GM21447 (cell line): Measurements from ENCODE around the gene NEDD8.
"Not testable (repeated sequence)": the region's sequence is repeated elsewhere in the genome, so short reads cannot be mapped to it uniquely, and the experiment has no call there.

Experiments used
- ATAC-seq: cut with Tn5 transposase; IDR thresholded peaks from one replicate; pipeline ENCODE4 v1.9.1; 2021; ENCODE audit not compliant: unreplicated experiment

The NEDD8 gene

DNA sequence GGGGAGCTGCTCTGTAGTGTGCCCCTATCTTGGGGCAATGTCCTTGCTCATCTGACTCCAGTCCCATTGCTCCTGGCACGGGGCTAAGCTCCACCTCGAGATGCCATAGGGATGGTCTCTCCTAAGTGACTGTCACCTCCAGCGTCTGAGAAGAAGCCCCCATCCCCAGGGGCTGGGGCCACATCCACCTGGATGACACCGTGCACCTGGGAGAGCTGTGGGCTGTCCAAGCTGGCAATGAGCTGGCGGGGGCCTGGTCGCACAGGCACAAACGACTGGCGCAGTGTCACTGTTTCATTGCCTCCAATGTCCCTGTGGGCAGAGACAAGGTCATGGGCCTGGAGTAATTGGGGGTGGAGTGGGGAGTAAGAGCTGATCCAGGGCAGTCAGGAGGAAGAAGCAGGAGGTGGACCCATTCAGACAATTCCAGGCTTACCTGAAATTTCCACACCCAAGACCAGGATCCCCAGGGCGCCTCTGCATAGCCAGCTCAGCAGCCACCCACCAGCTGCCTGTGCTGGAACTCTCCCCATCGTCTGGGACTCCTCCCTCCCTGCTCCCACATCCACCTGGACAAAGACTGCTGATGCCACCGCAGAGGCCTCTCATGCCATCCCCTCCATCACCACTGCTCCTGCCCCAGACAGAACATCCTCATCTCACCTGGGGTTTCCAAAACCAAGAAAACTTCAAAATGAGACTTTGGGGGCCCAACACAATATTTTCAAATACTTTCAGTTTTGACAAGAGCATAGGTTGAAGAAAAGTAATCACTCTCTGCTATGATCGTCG lies 17.3 kb upstream of the NEDD8 start:
- ATAC-seq, result no peak

DNA sequence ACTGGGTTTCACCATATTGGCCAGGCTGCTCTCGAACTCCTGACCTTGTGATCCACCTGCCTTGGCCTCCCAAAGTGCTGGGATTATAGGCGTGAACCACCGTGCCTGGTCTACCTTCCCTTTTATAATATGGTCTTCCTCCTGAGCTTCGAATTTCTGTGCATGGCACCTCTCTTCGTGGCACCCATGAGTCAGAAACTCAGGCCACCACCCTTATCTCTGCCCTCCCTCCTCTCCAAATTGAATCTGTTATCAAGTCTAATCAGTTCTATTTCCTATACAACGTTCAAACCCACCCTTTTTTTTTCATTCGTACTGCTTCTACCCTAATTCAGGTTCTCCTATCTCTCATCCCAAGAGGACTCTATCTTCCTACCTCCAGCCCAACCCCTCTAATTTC lies 15.3 kb upstream of the NEDD8 start:
- no peak for ATAC-seq

DNA sequence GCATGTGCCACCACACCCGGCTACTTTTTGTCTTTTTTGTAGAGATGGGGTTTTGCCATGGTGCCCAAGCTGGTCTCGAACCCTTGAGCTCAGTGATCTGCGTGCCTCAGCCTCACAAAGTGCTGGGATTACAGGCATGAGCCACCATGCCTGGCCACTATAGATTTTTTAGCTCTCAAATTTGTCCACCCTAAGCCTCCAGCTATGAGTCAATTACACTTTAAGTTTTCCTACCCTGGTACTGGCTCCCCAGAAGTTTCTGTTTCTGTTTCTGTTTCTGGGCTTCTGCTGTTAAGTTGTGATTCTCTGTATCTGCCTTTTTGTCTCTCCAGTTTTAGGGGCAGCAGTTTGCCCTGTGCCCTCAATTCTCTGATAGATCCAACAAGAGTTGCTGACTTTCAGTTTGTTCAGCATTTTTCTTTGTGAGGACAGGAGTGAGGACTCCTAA lies 14.6 kb upstream of the NEDD8 start:
- peak; percentile 26 for ATAC-seq

DNA sequence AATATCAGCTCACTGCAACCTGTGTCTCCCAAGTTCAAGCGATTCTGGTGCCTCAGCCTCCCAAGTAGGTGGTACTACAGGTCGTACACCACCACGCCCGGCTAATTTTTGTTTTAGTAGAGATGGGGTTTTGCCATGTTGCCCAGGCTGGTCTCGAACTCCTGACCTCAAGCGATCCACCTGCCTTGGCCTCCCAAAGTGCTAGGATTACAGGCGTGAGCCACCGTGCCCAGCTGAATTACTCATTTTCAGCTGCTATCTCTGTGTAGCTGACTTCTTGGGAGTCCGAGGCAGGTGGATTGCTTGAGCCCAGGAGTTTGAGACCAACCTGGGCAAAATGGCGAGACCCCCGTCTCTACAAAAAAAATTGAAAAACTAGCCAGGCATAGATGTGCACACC lies 13.2 kb upstream of the NEDD8 start:
- not testable (repeated sequence) for ATAC-seq

DNA sequence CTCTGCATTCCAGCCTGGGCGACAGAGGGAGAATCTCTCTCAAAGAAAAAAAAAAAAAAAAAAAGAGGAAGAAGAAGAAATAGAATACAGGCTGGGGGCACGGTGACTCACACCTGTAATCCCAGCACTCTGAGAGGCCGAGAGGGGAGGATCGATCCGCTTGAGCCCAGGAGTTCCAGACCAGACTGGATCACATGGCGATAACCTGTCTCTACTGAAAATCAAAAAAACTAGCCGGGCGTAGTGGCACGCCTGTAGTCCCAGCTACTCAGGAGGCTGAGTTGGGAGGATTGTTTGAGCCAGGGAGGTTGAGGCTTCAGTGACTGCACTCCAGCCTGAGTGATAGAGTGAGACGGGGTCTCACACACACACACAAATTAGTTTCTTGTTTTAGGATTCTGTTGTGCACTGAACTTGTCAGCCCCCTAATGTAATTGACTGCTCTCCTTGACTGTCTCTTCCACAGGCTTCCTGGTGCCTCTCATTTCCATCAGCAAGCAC lies 11.2 kb upstream of the NEDD8 start:
- no peak for ATAC-seq

DNA sequence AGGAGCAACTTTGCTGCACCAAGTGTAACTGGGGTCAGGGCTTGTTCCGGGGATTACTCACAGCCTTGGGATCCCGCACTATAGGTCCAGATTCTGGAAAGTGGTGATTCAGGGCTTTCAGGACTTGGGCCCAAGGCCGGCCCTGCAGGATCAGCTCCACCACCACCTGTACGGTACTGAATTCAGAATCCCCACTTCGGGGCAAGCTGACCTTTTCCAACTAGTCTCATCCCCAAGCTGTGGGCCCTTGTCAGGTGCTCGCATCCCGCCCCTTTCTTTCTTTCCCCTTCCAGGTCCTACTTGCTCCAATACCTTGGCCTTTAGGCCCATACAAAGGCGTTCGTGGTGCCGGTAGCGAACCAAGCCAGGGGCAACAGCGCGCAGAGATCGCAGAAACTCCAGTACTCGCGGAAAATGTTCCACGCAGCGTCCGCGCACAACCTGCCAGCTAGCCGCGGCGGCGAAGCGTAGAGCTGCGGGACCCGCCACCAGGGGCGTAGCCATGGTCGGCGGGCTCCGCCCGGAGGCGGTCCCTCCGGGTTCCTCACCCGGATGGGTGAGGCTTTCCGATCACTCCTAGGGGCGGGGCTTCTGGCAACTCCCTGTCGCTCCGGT lies 9.8 kb upstream of the NEDD8 start:
- peak; percentile 70 for ATAC-seq

DNA sequence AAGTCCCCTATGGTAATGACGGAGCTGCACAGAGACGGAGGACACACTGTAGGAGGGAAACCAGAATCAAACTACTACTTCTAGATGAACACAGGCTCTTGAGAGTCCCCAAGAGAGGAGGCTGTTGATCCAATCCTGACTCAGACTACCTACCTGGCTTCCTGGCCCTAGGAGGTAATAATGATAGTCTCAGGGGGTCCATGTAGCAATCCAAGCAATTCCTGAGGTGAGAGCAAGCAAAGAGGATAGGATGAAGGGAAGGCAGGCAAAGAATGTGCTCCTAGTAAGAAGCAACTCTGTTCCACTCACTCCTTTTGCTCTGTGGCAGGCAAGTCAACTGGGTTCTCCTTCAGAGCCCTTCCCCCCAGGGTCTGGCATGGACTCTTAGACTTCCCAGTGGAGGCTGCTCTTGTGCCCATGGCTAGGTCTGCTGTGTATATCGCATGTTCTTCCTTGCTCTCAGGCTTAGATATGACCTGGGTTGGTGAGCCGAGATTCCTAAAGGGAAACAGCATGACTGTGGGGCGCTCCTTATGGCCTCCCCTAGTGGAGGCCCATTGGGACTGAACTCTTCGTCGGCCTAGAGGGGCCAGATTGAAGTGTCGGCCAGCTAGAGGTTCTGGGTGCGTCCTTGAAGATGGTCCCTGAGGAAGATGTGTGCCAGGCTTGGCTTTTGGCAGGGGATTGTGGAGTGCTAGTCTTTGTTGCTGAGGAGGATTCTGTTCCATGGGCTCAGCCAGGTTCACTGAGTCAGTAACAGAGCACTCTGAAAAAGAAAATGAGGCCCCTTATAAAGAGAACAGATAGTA lies 8.1 kb upstream of the NEDD8 start:
- ATAC-seq, result no peak

DNA sequence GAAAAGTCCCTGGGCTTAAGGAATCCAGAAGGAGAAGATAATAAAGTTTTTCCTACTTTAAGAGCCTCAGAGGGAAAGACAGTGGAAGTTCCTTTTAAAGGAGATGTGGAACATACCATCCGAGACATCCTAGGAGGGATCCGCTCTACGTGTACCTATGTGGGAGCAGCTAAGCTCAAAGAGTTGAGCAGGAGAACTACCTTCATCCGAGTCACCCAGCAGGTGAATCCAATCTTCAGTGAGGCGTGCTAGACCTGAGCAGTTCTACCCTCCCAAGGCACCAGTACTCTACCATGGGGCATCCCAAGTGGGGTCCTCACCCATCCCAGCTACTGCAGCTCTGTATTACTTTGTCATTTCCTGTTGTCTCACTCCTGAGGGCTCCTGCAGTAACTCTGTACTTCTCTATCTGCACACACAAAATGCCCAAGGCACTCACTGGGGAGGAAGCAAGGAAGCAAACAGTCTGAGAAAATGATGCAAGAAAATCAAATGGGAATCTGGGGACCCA lies 6.4 kb upstream of the NEDD8 start:
- ATAC-seq, result no peak

DNA sequence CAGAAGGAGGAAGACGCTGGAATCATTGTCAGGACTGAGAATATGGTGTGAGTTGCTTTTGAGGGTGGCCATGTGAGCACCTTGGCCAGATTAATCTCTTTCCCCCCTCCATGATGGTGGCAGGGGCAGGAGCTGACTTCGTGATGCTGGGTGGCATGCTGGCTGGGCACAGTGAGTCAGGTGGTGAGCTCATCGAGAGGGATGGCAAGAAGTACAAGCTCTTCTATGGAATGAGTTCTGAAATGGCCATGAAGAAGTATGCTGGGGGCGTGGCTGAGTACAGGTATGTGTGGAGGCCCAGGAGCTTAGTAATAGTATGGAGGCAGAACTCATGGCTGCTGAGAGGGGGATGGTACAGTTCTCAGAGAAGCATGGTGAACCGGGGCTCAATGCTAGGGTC lies 6.0 kb upstream of the NEDD8 start:
- no peak for ATAC-seq

DNA sequence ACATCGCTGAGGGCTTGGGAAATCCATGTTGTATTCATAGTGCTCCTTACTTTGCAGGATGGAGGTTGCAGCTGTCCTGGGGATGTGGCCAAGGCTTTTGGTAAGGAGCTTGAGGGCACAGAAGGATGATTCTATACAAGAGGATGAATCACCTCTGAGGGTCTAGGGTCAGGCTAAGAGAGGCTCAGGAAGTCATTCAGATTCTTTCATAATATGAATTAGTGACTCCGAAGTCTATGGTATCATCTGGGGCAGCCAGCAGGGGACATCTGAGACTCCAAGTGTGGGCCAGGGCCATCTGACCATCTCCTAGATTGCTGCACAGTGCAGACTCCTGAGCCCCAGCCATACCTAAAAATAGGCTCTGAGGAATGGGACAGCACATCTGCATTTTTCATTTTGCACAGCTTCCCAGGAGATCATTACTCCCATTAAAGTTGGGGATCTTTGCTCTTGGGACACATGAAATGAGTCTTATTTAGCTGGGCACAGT lies 5.3 kb upstream of the NEDD8 start:
- no peak for ATAC-seq

DNA sequence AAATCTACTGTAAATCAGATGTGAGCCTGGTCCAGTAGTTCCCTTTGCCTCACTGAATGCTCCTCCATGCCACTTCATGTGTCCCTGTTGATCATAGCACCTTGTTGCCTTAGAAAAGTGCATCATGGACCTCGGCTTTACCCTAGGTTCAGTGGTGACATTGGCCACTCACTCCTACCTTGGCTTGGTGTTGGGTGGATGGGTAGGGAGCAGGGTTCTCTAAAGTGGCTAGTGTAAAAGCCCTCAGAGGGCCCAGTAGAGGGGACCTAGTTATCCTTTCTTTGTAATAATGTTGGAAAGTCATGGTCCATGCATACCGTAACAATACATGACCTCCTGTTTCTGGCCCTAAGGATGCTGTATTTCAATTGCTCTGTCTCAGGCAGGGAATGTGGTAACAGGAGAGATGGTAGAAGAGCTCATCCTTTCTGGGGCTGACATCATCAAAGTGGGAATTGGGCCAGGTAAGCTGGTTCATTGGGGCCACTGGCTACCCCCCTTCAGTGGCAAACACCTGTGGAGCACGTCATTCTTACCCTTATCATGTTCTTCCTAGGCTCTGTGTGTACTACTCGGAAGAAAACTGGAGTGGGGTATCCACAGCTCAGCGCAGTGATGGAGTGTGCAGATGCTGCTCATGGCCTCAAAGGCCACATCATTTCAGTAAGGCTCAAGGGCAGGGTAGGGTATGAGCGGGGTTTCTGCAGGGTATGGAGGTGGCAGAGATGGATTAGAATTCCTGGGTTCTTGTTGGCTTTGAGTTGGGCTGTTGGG lies 4.7 kb upstream of the NEDD8 start:
- ATAC-seq, result no peak

DNA sequence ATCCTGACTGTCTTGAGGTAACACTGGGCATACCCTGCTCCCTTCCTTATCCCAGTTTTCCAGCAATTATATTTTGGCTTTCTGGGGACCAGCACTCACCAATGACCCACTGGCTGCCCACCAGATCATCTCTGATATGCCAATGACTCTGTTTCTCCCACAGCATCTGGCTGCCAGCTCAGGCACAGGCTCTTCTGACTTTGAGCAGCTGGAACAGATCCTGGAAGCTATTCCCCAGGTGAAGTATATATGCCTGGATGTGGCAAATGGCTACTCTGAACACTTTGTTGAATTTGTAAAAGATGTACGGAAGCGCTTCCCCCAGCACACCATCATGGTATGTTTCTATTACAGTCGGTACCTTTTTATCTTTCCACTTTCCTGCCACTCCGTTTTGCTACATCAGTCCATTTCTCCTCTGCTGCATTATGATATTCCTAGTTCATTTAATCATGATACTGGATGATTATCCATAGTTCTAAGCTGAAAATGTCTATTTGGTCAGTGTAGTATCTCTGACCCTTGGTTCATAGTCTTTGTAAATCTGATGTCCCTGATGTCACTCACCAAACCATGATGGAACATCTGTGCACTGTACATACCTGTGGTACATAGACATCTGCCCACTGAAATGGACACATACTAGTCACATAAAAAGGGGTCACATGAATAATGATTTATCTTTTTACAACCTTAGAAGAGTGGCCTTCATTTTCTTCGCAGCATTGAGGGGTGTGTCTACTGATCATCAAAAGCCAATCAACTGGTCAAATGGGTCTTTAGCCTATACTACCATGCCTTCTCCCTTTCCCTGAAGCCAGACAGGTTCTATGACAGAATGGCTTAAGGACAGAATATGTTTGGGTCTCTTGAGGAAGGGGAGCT lies 3.9 kb upstream of the NEDD8 start:
- ATAC-seq, result no peak

DNA sequence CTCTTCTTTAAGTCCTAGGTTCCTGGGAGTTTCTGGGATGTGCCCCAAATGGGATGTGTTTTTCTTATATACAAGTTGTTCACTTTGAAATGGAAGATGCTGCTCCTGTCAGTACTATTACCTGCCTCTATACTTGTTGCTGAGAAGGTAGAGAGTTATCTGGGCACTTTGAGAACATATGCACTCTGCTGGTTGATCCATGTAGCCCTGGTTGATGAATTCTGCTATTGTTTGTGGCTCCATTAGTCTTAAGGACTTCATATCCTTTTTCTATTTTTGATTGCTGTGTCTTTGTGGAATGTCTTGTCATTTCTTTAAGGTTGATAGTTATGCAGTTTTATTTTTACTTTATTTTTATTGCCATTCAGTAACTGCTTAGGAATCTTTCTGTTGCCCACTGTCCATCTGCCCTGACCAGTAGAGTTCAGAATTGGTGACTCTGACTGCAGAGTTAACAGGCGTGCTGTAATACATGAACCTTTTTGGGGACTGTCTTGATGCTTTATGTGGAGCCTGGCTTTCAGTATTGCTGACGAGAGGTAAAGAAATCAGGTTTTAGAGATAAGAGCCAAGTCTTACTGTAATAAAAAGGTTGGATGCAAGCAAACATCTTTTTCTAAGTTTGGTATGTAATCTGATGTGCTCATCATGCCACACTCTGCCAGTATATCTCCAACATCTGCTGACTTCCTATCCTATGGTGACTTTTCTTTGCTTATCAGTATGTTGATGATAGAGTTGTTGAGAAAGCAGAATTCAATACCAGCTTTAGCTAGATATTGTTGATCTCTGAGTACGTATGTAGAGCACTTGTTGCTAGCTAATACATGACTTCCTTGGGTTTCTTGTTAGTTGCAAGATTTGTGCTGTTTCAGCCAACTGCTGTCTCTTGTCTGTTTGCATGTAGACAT lies 2.2 kb upstream of the NEDD8 start:
- ATAC-seq, result no peak

DNA sequence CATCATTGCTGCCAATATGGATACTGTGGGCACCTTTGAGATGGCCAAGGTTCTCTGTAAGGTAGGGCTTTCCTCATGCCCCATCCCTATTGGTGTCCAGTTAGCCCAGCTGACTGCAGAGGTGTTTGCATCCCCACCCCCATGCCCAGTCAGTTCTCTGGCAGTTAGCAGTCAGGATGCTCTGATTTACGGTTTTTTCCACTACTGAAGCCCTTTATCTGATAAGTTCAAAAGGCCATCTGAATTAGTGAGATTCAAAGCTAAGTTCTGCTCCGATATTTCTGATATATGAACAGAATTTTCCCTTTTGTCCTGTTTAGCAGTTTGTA lies 1.3 kb upstream of the NEDD8 start:
- no peak for ATAC-seq

DNA sequence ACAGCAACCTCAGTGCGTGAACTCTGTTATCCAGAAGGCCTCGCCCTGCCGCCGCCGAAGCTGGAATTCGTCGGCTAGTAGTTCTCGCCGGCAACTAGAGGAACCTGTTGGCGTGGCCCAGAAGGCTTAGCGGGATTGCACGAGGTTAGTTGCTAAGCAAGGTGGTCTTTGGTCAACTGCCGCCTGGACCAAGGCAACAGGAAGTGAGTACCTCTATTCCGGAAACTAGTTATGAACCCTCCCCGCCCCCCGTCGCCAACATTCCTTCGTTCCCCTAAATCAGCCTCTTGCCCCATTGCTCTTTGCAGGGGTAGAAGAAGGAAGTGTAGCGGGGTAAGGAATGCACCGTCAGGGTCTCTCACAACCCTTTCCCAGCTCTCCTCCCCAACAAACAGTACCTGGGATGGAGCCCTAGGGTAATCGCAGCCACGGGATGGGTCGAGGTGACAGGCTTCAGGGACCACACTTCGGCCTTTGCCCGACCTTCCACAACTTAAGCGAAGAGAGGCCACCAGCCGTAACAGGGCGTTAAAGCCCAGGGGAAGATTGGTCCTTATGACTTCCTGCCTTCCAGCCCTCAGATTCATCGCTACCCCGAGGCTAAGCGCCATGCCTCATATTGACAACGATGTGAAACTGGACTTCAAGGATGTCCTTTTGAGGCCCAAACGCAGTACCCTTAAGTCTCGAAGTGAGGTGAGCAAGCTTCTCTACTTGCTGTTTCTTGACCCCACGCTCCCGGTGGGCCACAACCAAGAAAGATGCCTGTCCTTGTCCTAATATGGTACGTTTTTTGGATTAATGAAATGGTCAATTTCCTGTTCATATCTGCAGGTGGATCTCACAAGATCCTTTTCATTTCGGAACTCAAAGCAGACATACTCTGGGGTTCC lies 724 bp upstream of the NEDD8 start, which contains the start of gene GMPR2:
GMPR2 (plus strand) TSS at position 285 of the 893 bp plus-strand sequence; CDS start at position 610, 325 bp downstream.
- ATAC-seq, result peak; percentile 55

DNA sequence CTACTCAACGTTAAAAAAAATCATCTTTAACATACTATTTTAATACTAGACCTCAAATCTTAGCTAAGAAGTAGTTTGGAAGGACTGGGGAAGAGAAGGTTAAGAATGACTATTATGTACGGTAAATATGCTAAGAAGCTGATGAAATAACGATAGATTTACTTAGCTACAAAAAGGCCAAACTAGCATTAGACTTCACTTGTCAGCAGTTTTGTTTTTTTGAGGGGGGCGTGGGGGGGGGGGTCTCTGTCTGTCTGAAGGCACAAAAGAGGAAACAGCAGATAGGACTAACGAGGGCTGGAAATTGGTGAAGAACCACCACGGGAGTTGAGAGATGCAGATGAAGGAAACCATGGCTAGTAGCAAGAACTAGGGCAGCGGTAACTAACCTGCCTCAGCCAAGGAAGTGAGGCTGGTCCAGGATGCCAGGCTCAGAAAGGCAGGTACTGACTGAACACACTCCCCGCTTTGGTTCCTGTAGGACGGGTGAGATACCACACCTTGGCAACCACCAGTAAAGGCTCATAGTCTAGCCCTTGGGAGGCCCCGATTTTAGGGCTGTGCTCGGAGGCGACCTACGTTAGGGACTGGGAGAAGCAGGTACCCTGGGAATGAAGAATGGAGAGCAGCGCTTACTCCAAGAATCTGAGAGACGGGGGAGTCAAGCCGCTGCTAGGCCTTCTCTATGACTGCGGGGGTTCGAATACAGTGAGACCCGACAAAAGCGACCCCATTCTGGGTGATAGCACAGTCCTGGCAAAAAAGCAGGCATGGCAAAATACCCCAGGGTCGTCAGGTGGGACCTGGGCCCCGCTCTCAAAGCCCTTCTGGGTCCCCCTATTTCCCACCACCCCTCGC lies 675 bp downstream of the NEDD8 start:
- ATAC-seq, result peak; percentile 7

DNA sequence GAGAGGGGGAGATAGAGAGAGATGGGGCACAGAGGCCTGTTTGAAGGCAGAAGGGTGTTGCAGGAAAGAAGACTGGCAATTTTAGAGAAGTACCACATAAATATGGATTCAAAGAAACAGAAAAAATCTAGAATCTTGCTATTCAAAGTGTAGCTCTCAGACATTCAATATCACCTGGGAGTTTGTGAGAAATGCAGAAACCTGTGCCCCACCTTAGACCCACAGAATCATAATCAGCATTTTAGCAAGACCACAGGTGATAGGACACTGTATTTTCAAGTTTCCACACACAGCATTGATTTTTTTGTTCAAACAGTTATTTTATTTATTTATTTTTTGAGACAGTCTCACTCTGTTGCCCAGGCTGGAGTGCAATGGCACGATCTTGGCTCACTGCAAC lies 3.3 kb downstream of the NEDD8 start:
- ATAC-seq, result no peak
